ENCODE measurements around the gene SNTG2. TPM values are rescaled to one million over a fixed set of nuclear protein-coding genes. Genes with fewer than 3 reads are reported as not detected.

The SNTG2 gene
- total RNA-seq, 1 donor, result under 0.01 TPM

- DNase-seq (ENCODE audit: low read depth), result no peak
- no peak overlapping the region for H3K4me3 ChIP-seq (ENCODE audit: low read depth, low read length)
- no peak for TF ChIP-seq CTCF (IDR thresholded peaks at IDR 0.05; ENCODE audit: insufficient read depth, low read depth, low read length)
Observed at GRCh38 chr2:933734-934295, 16.8 kb upstream of the SNTG2 start.

GRCh38 chr2:937530-937929 is 13.1 kb upstream of the SNTG2 start:
- TF ChIP-seq CTCF (IDR thresholded peaks at IDR 0.05; ENCODE audit: insufficient read depth, low read depth, low read length), result no peak
- no peak for DNase-seq (ENCODE audit: low read depth)
- no peak overlapping the region for H3K4me3 ChIP-seq (ENCODE audit: low read depth, low read length)

GRCh38 chr2:938181-939005 is 12.3 kb upstream of the SNTG2 start:
- no peak overlapping the region for H3K4me3 ChIP-seq (ENCODE audit: low read depth, low read length)
- DNase-seq (ENCODE audit: low read depth), result no peak

GRCh38 chr2:939936-940601 is 10.6 kb upstream of the SNTG2 start:
- no peak for DNase-seq (ENCODE audit: low read depth)
- no peak for TF ChIP-seq CTCF (IDR thresholded peaks at IDR 0.05; ENCODE audit: insufficient read depth, low read depth, low read length)
- H3K4me3 ChIP-seq (ENCODE audit: low read depth, low read length), result no peak overlapping the region

More at GRCh38 chr2:938181-939005, 12.3 kb upstream of the SNTG2 start:
- TF ChIP-seq CTCF (IDR thresholded peaks at IDR 0.05; ENCODE audit: insufficient read depth, low read depth, low read length), result no peak

- no peak for DNase-seq (ENCODE audit: low read depth)
- no peak for TF ChIP-seq CTCF (IDR thresholded peaks at IDR 0.05; ENCODE audit: insufficient read depth, low read depth, low read length)
- H3K4me3 ChIP-seq (ENCODE audit: low read depth, low read length), result no peak overlapping the region
Observed at GRCh38 chr2:941871-942270, 8.8 kb upstream of the SNTG2 start.

- TF ChIP-seq CTCF (IDR thresholded peaks at IDR 0.05; ENCODE audit: insufficient read depth, low read depth, low read length), result no peak
- no peak overlapping the region for H3K4me3 ChIP-seq (ENCODE audit: low read depth, low read length)
- no peak for DNase-seq (ENCODE audit: low read depth)
Observed at GRCh38 chr2:942775-943460, 7.7 kb upstream of the SNTG2 start.
